Stimulated activated CD4-positive, alpha-beta T cell treated with anti-CD3 and anti-CD28 coated beads, Interleukin-2, amount 100 ng/mL, for 4 hours (primary cell): ENCODE measurements around the gene LARGE1.
"Not testable (repeated sequence)": the region's sequence is repeated elsewhere in the genome, so short reads cannot be mapped to it uniquely, and the experiment has no call there.

Experiments
- DNase-seq: peaks from one replicate; pipeline ENCODE4 v3.0.0-alpha.2; 2020; ENCODE audit warnings: low read depth

LARGE1 gene

GRCh38 chr22:33883961-33884808 is 36.1 kb downstream of the LARGE1 start:
- DNase-seq: no peak

DNA sequence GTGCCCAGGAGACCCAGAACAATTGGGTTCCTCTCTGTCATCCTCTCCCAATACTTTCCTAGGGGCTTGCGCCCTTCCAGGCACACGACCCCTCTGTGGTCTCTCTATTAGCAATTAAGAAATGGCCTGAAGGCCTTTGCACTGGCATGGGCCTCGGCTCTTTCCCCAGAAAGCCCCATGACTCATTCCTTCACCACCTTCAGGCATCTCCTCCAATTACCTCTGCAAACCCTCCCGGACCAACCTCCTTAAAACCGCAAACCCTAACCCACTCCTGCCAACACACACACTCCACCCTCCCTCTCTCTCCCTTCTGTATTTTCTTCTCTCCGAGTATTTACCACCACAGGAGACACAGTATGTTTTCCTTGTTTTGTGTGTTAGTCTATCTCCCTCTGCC is 36.7 kb downstream of the LARGE1 start:
- DNase-seq: no peak

DNA sequence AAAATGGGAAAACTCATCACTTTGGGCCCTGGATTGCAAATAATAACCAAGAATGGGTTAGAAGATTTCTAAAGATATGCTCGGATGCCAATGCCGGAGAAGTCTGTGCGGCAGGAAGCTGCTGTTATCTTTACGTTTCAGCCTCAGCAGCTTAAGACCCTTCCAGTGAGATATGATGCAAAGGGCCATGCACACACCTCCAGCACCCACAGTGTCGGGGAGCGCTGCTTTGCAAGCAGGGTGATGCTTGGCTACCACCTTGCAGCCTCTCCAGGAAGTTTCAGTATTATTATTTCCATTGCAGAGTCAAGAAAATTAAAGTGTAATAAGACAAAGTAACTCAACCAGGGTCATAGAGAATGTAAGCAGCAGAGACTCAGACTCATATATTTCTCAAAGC is 37.3 kb downstream of the LARGE1 start:
- no peak for DNase-seq

- no peak for DNase-seq
Observed at GRCh38 chr22:33880986-33881385, 39.3 kb downstream of the LARGE1 start.

- DNase-seq: no peak
Observed at GRCh38 chr22:33879796-33880195, 40.5 kb downstream of the LARGE1 start.

DNA sequence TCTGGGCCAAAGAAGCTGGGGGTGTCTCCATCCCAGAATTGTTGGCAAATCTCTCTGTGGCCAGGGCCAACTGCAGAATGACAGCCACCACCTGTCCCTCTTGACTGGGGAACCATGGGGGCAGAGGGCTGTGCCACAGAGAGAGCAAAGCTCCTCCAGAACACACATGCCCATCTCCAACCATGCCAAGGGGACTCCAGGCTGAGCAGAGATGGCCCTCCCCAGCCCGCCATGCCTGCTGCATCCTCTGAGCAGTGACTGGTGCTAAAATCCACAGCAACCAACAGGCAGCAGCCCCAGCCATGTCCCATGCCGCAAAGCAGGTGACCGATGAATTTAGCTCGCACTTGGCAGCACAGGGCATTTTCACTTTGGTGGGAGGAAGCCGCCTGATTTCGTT is 45.0 kb downstream of the LARGE1 start:
- DNase-seq: no peak

GRCh38 chr22:33874206-33874605 is 46.1 kb downstream of the LARGE1 start:
- no peak for DNase-seq

- DNase-seq: no peak
Observed at GRCh38 chr22:33873666-33874065, 46.6 kb downstream of the LARGE1 start.

GRCh38 chr22:33873186-33873585 is 47.1 kb downstream of the LARGE1 start:
- DNase-seq: no peak

- DNase-seq: no peak
Observed at GRCh38 chr22:33871935-33872334, 48.3 kb downstream of the LARGE1 start.

DNA sequence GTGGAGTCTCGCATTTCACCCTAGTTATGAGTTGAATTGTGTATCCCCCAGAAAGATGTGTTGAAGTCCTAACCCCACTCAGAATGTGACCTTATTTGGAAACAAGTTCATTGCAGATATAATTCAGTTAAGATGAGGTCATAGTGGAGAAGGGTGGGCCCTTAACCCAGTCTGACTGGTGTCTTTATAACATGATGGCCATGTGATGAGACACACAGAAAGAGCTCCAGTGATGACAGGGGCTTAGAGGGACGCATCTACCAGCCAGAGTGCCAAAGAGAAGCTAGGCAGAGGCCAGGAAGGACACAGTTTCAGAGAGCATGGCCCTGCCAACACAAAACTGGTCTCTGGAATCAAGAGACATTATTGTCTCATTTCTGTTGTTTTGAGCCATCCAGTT is 50.3 kb downstream of the LARGE1 start:
- no peak for DNase-seq

DNA sequence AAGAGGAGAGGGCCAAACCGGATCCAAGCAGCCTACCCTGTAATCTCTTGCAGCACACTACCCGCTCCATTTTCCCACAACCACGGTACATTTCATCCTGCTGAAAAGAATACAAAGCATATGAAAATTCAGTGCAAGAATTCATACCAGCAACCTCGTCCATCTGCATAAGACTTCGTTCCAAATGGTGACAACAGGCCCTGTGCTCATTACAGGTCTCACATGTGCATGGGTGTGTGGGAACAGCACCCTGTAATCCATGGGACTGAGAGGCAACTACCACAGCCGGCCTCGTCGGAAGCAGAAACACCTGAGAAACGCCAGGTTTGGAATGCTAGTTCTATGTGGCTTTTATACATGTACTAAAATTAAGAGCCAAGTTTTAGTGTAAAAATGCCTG is 52.3 kb downstream of the LARGE1 start:
- DNase-seq: no peak

DNA sequence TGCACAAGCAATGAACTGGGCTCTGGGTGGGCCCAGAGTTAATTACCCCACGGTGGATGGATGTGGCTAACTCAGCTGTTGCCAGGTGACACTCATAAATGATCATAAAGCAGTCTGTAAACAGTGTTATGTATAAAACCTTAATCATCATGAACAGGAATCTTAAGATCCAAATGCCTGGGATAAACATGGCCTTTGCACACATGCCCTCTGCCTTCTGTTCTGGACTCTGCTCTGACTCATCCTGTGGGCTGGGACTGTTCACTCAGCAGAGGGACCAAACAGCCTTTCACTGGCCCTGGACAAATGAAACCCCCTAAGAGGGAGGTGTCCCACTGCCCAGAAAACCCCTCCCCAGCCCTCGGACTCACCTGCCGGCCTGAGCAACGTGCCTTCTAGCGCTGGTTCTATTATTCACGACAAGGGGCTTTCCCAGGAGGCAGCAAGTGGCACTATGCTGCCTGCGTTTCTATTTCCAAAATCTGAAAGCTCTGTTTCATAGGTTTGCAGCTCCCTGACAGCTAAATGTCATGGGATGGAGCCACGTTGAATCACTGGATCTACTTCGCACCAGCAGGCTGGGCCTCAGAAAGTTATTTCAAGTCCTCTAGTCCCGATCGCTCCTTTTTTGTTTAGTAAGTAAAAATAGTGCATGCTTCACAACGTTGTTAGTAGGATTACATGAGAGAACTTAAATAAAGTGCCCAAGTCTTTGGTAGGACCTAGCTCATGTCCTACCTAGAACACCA is 53.0 kb downstream of the LARGE1 start:
- DNase-seq: no peak

- DNase-seq: no peak
Observed at GRCh38 chr22:33866511-33866910, 53.8 kb downstream of the LARGE1 start.

- DNase-seq: no peak
Observed at GRCh38 chr22:33865996-33866395, 54.3 kb downstream of the LARGE1 start.

DNA sequence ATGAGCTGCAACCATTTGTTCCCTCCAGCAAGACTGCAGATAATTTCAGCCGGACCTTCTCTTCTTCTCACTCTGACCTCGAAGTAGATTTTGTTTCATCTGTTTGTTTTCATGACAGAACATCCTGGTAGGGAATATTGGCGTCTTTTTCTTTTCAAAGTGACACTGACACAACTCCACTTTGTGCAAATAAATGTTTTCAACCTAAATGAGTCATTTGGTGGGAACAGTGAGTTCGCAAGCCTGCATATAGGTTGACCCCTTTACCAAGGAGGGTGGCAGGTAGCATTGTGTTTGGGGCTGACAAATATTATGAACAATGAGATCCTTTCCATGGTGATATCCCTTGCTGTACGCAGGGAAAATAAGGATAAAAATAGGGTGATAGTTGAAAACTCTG is 55.0 kb downstream of the LARGE1 start:
- DNase-seq: no peak

GRCh38 chr22:33864723-33865130 is 55.5 kb downstream of the LARGE1 start:
- no peak for DNase-seq

DNA sequence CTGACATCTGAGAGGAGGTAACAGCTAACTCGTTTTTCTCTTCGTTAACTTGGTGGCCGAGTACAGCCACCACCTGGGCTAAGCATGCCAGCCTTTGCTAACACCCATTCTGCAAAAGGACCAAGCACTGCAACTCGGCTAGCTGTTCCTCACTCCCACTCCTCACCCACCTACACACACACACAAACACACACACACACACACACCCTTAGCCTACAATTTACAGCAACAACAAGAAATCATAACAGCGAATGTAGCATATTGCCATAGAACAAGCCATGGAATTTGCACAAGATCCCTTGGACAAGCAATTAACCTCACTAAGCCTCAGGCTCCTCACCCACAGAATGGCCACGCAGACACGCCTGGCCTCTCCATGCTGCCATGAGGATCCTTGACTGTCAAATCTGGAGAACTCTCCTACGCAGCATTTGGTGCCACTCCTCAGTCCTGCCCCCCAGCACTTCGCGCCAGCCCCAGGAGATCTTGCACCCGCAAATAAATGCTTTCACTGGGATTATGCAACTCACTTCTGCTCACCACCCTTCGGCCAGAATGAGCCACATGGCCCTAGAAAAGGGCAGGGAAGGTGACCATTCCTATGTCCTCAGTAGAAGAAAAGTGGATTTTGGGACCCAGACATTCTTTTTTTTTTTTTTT is 58.9 kb downstream of the LARGE1 start:
- DNase-seq: no peak

DNA sequence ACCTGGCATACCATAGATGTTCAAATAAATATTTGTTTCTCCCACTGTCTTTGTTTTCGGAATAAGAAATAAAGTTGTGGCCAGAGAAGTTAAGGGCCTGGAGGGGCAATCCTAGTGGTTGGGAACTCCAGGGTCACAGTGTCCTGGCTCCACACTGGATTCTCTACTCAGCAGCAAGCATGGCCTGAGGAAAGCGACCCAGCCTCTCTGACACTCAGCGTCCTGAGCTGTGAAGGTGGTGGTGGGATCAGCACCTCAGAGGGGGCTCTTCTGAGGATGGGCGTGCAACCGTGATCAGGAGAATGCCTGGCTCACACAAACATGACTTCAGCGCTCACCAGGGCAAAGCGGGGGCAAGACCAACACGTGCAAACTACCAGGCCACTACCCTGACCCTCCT is 59.9 kb downstream of the LARGE1 start:
- no peak for DNase-seq

DNA sequence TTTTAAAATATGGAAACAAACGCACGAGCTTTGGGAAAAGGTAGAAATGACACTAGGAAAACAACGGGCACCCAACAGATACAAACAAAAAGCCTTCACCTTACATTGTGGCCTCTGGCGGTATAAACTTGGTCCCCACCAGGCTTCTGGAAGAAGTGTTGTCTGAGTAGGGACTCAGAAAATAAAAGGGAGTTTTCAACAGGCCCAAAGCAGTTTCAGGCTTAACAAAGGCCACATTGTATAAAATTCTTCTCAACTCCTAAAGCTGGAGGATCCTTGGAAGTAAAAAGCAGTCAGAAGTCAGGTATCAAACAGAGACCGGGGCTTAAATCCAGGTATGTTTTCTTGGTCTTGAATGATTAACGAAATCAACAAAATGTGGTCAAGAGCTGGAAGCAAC is 61.0 kb downstream of the LARGE1 start:
- no peak for DNase-seq

DNA sequence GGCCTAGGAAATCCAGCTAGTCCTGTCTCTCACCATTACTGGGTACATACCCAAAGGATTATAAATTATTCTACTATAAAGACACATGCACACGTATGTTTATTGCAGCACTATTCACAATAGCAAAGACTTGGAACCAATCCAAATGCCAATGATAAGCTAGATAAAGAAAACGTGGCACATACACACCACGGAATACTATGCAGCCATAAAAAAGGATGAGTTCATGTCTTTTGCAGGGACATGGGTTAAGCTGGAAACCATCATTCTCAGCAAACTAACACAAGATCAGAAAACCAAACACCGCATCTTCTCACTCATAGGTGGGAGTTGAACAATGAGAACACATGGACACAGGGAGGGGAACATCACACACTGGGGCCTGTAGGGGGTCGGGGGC is 61.6 kb downstream of the LARGE1 start:
- DNase-seq: not testable (repeated sequence)

GRCh38 chr22:33857767-33858166 is 62.5 kb downstream of the LARGE1 start:
- not testable (repeated sequence) for DNase-seq

GRCh38 chr22:33854724-33855123 is 65.6 kb downstream of the LARGE1 start:
- DNase-seq: no peak
